KMS-11 (cell line): ENCODE data around the gene BPIFB6.

ENCODE experiments used
- H2AFZ ChIP-seq: fragments of 200-600 bp; sonication (generic); 2 replicates; pipeline ENCODE4 v1.6.1; 2016; ENCODE audit warnings: antibody characterized with exemption, mixed run types, low read depth
- H3K27ac ChIP-seq: fragments of 200-600 bp; sonication (generic); 2 replicates; pipeline ENCODE4 v1.6.1; 2016; ENCODE audit warnings: mild to moderate bottlenecking, mixed run types
- H3K27me3 ChIP-seq: fragments of 200-600 bp; sonication (generic); 2 replicates; pipeline ENCODE4 v1.6.1; 2017; ENCODE audit warnings: mild to moderate bottlenecking, low read depth, mixed run types, moderate library complexity; ENCODE audit not compliant: insufficient read depth
- H3K36me3 ChIP-seq: fragments of 200-600 bp; sonication (generic); 2 replicates; pipeline ENCODE4 v1.6.1; 2017; ENCODE audit warnings: mild to moderate bottlenecking, mixed run types; ENCODE audit not compliant: insufficient read depth
- H3K4me1 ChIP-seq: fragments of 200-600 bp; sonication (generic); 2 replicates; pipeline ENCODE4 v1.6.1; 2016; ENCODE audit warnings: mild to moderate bottlenecking, low read depth, mixed run types; ENCODE audit not compliant: poor library complexity, severe bottlenecking
- H3K4me2 ChIP-seq: fragments of 200-600 bp; sonication (generic); 2 replicates; pipeline ENCODE4 v1.7.0; 2016; ENCODE audit warnings: mild to moderate bottlenecking, mixed run types
- H3K4me3 ChIP-seq: fragments of 200-600 bp; sonication (generic); IDR thresholded peaks from 2 replicates; pipeline ENCODE4 v1.6.1; 2017; ENCODE audit warnings: low read depth, low read length, mixed read lengths; ENCODE audit not compliant: insufficient read depth
- H3K79me2 ChIP-seq: fragments of 200-600 bp; sonication (generic); 2 replicates; pipeline ENCODE4 v1.6.1; 2016; ENCODE audit warnings: low read depth, mixed run types; ENCODE audit not compliant: insufficient read depth
- H3K9ac ChIP-seq: fragments of 200-600 bp; sonication (generic); 2 replicates; pipeline ENCODE4 v1.6.1; 2016; ENCODE audit warnings: mild to moderate bottlenecking, mixed run types
- H4K20me1 ChIP-seq: fragments of 200-600 bp; sonication (generic); 2 replicates; pipeline ENCODE4 v1.6.1; 2016; ENCODE audit warnings: mild to moderate bottlenecking, mixed run types; ENCODE audit not compliant: insufficient read depth
- CTCF ChIP-seq: fragments of 200-600 bp; sonication (generic); conservative IDR thresholded peaks from 2 replicates; pipeline ENCODE4 v1.6.1; 2017; ENCODE audit warnings: low read depth, mild to moderate bottlenecking, antibody characterized with exemption, low read length, moderate library complexity, mixed read lengths

Gene BPIFB6, protein sequence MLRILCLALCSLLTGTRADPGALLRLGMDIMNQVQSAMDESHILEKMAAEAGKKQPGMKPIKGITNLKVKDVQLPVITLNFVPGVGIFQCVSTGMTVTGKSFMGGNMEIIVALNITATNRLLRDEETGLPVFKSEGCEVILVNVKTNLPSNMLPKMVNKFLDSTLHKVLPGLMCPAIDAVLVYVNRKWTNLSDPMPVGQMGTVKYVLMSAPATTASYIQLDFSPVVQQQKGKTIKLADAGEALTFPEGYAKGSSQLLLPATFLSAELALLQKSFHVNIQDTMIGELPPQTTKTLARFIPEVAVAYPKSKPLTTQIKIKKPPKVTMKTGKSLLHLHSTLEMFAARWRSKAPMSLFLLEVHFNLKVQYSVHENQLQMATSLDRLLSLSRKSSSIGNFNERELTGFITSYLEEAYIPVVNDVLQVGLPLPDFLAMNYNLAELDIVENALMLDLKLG

DNA sequence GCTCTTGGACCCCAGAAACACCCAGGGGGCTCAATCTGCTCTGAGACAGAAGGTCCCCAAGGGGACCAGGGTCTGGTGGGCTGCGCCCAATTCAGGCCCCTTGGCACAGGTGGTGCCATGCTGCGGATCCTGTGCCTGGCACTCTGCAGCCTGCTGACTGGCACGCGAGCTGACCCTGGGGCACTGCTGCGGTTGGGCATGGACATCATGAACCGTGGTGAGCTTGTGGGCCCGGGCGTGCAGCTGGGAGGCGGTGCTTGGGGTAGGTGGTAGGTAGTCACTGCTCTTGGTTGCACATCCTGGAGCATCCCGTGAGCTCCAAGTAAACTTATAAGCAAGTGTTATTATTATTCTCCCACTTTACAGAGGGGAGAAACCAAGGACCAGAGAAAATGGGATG is at the start of gene BPIFB6:
BPIFB6 (plus strand) TSS at position 118 of the 400 bp plus-strand sequence; CDS start at position 118, 0 bp downstream.
- H3K4me3 ChIP-seq = no peak within 1 kb of the TSS
- no peaks in the 10 kb centered on the region for H3K4me1 ChIP-seq
- no peak within 1 kb of the TSS for H3K4me2 ChIP-seq
- H3K36me3 ChIP-seq = no peaks in the 10 kb centered on the region
- H4K20me1 ChIP-seq = no peaks in the 10 kb centered on the region
- peaks cover 20% of the 10 kb centered on the region; the same call in 1 of the 2 replicates for H3K27me3 ChIP-seq
- no peak within 1 kb of the TSS for H3K9ac ChIP-seq
- no peak within 1 kb of the TSS for H2AFZ ChIP-seq
- TF ChIP-seq CTCF = no peak
- H3K79me2 ChIP-seq = no peaks in the 10 kb centered on the region
- no peak within 1 kb of the TSS for H3K27ac ChIP-seq

- no peak overlapping the region for H3K9ac ChIP-seq
These were observed 48.6 kb upstream of the BPIFB6 start for GRCh38 chr20:32982617-32983458.

GRCh38 chr20:32983459-32984112 is 47.9 kb upstream of the BPIFB6 start:
- Histone ChIP-seq H3K4me3 (no peak overlapping the region), H4K20me1 (no peaks in the 10 kb centered on the region), H3K4me2 (no peak overlapping the region), H3K4me1 (no peaks in the 10 kb centered on the region), H3K79me2 (no peaks in the 10 kb centered on the region), H3K27ac (no peak overlapping the region), H3K27me3 (no peaks in the 10 kb centered on the region; the same call in 1 of the 2 replicates), H3K36me3 (no peaks in the 10 kb centered on the region), H2AFZ (no peak overlapping the region), H3K9ac (no peak overlapping the region)
- no peak for TF ChIP-seq CTCF

More at GRCh38 chr20:32982617-32983458, 48.6 kb upstream of the BPIFB6 start:
- no peak for TF ChIP-seq CTCF
- Histone ChIP-seq H3K4me2 (no peak overlapping the region), H3K4me3 (no peak overlapping the region), H3K36me3 (no peaks in the 10 kb centered on the region), H3K4me1 (no peaks in the 10 kb centered on the region), H3K27me3 (no peaks in the 10 kb centered on the region; the same call in 1 of the 2 replicates), H3K27ac (no peak overlapping the region), H3K79me2 (no peaks in the 10 kb centered on the region), H2AFZ (no peak overlapping the region), H4K20me1 (no peaks in the 10 kb centered on the region)

DNA sequence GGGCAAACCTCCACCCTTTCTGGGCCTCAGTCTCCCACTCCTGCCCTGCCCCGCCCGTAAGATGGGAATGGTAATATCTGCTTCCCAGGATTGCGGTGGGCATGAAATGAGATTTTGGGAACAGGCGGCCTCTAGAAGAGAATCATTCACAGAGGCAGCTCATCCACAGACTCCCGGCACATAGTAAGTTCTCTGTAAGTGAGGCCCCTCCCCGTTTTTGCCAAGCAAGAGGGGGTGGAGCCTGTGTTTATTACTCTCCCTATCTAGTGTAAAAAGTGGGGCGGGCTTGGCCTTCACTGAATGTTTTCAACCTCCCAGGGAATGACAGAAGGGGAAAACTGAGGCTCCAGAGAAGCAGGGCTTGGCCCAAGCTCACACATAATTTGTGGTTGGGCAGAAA is 47.3 kb upstream of the BPIFB6 start:
- no peaks in the 10 kb centered on the region for H3K36me3 ChIP-seq
- H3K27ac ChIP-seq = no peak overlapping the region
- no peaks in the 10 kb centered on the region for H3K4me1 ChIP-seq
- no peaks in the 10 kb centered on the region; the same call in 1 of the 2 replicates for H3K27me3 ChIP-seq
- H3K79me2 ChIP-seq = no peaks in the 10 kb centered on the region
- no peak overlapping the region for H3K9ac ChIP-seq
- no peaks in the 10 kb centered on the region for H4K20me1 ChIP-seq
- TF ChIP-seq CTCF = no peak
- H3K4me3 ChIP-seq = no peak overlapping the region
- no peak overlapping the region for H3K4me2 ChIP-seq
- no peak overlapping the region for H2AFZ ChIP-seq
